Measurements from ENCODE around the gene CDH26.

Gene CDH26

DNA sequence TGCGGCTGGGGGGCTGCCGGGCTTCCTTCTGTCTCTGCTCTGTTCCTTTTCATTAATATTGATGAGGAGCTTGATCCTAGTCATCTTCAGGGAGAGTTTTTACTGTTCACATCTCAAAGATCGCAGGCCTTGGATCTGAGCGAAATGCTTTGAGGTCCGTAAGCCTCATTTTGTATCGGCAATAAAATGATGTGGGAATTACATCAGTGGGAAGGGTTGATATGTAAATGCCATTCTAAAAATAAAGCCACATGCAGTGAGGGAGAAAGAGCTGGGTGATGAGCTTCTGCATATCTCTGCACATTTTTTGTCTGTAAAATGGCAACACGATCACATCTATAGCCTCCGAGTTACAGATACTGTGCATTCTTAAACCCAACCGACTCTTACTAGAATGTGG lies 24.9 kb downstream of the CDH26 start:
- H3K9ac ChIP-seq (ENCODE audit: low read length) = no peak overlapping the region
- no peak overlapping the region for H2AFZ ChIP-seq (ENCODE audit: low read depth, low read length)
- no peaks in the 10 kb centered on the region for H3K4me1 ChIP-seq (ENCODE audit: low read length)
- no peaks in the 10 kb centered on the region for H3K9me3 ChIP-seq (ENCODE audit: insufficient read depth, low read length)
- no peaks in the 10 kb centered on the region for H4K20me1 ChIP-seq (ENCODE audit: insufficient read depth, low read length)
- no peak overlapping the region for H3K4me2 ChIP-seq (ENCODE audit: low read length)
- no peak overlapping the region for H3K27ac ChIP-seq (ENCODE audit: low read length)
- no peaks in the 10 kb centered on the region for H3K27me3 ChIP-seq (ENCODE audit: low read depth, low read length)
- no peaks in the 10 kb centered on the region for H3K36me3 ChIP-seq (replicated peaks; ENCODE audit: low read depth, low read length)
- no peaks in the 10 kb centered on the region for H3K79me2 ChIP-seq (ENCODE audit: low read length)
- no peak overlapping the region for H3K4me3 ChIP-seq (ENCODE audit: low read length)
- TF ChIP-seq EZH2phosphoT487 (IDR thresholded peaks at IDR 0.05; ENCODE audit: low read depth) = no peak
- TF ChIP-seq, protein P1, sequence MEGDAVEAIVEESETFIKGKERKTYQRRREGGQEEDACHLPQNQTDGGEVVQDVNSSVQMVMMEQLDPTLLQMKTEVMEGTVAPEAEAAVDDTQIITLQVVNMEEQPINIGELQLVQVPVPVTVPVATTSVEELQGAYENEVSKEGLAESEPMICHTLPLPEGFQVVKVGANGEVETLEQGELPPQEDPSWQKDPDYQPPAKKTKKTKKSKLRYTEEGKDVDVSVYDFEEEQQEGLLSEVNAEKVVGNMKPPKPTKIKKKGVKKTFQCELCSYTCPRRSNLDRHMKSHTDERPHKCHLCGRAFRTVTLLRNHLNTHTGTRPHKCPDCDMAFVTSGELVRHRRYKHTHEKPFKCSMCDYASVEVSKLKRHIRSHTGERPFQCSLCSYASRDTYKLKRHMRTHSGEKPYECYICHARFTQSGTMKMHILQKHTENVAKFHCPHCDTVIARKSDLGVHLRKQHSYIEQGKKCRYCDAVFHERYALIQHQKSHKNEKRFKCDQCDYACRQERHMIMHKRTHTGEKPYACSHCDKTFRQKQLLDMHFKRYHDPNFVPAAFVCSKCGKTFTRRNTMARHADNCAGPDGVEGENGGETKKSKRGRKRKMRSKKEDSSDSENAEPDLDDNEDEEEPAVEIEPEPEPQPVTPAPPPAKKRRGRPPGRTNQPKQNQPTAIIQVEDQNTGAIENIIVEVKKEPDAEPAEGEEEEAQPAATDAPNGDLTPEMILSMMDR (IDR thresholded peaks at IDR 0.05; ENCODE audit: low read depth, low read length) = no peak

DNA sequence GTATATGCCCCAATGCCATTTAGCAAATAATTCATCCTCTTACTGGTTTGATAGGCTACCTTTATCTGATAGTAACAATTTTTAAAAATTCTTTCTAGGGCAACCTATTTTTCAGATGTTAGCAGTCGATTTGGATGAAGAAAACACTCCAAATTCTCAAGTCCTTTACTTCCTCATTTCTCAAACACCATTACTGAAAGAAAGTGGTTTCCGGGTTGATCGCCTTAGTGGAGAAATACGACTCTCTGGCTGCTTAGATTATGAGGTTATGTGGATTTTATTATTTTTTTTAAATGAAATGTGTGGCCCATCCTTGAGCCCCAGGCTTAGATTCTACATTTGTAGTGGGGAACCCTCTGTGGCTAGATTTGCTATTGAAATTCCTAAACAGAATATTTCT lies 26.3 kb downstream of the CDH26 start:
- Histone ChIP-seq H3K4me3 (ENCODE audit: low read length) (no peak overlapping the region), H2AFZ (ENCODE audit: low read depth, low read length) (no peak overlapping the region), H3K4me2 (ENCODE audit: low read length) (no peak overlapping the region), H3K27ac (ENCODE audit: low read length) (no peak overlapping the region), H3K9ac (ENCODE audit: low read length) (no peak overlapping the region), H3K36me3 (replicated peaks; ENCODE audit: low read depth, low read length) (no peaks in the 10 kb centered on the region), H3K27me3 (ENCODE audit: low read depth, low read length) (no peaks in the 10 kb centered on the region), H3K9me3 (ENCODE audit: insufficient read depth, low read length) (no peaks in the 10 kb centered on the region), H3K79me2 (ENCODE audit: low read length) (no peaks in the 10 kb centered on the region), H4K20me1 (ENCODE audit: insufficient read depth, low read length) (no peaks in the 10 kb centered on the region), H3K4me1 (ENCODE audit: low read length) (no peaks in the 10 kb centered on the region)
- TF ChIP-seq, protein P1 (IDR thresholded peaks at IDR 0.05; ENCODE audit: low read depth, low read length) = no peak
- TF ChIP-seq EZH2phosphoT487 (IDR thresholded peaks at IDR 0.05; ENCODE audit: low read depth) = no peak

DNA sequence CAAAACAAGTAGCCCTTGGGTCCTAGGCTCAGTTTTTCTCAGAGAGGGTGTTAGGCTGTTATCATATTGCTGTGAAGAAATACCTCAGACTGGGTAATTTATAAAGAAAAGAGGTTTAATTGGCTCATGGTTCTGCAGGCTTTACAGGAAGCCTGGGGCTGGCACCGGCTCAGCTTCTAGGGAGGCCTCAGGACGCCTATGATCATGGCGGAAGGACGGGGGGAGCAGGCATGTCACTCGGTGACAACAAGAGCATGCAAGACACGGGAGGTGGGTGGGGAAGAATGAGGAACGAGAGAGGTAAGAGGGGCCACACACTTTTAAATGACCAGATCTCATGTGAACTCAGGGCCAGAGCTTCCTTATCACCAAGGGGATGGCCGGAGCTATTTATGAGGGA lies 26.9 kb downstream of the CDH26 start:
- no peak overlapping the region for H3K4me2 ChIP-seq (ENCODE audit: low read length)
- no peak for TF ChIP-seq EZH2phosphoT487 (IDR thresholded peaks at IDR 0.05; ENCODE audit: low read depth)
- TF ChIP-seq, protein P1 (IDR thresholded peaks at IDR 0.05; ENCODE audit: low read depth, low read length) = no peak
- H3K79me2 ChIP-seq (ENCODE audit: low read length) = no peaks in the 10 kb centered on the region

DNA sequence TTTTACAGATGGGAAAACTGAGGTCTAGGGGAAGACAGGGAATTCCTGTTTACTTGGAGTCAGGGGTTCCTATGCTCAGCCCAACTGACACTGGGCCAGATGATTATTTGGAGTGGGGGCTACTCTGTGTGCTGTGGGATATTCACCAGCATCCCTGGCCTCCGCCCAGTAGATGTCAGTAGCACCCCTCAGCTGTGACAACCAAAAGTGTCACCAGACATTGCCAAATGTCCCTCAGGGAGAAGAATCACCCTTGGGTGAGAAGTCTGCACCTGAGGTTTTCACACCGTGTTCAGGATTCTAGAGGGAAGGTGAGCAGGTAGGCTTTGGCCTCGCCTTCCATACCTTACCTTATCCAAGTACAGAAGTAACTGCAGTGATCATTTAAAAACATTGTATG lies 27.6 kb downstream of the CDH26 start:
- Histone ChIP-seq H3K27ac (ENCODE audit: low read length) (no peak overlapping the region), H3K79me2 (ENCODE audit: low read length) (no peaks in the 10 kb centered on the region), H3K4me1 (ENCODE audit: low read length) (no peaks in the 10 kb centered on the region), H3K9ac (ENCODE audit: low read length) (no peak overlapping the region), H3K4me3 (ENCODE audit: low read length) (no peak overlapping the region), H3K9me3 (ENCODE audit: insufficient read depth, low read length) (0 out of 2 replicates have a peak, but pooled peaks cover 3% of the 10 kb centered on the region), H3K4me2 (ENCODE audit: low read length) (0 out of 2 replicates have a peak overlapping the region, but pooled peaks have one; percentile 21), H4K20me1 (ENCODE audit: insufficient read depth, low read length) (no peaks in the 10 kb centered on the region), H2AFZ (ENCODE audit: low read depth, low read length) (peak overlapping the region; percentile 42), H3K36me3 (replicated peaks; ENCODE audit: low read depth, low read length) (no peaks in the 10 kb centered on the region), H3K27me3 (ENCODE audit: low read depth, low read length) (no peaks in the 10 kb centered on the region)
- TF ChIP-seq, protein P1 (IDR thresholded peaks at IDR 0.05; ENCODE audit: low read depth, low read length) = peak; percentile 51
- no peak for TF ChIP-seq EZH2phosphoT487 (IDR thresholded peaks at IDR 0.05; ENCODE audit: low read depth)

More for the DNA sequence above, 26.9 kb downstream of the CDH26 start:
- H4K20me1 ChIP-seq (ENCODE audit: insufficient read depth, low read length) = no peaks in the 10 kb centered on the region
- H3K27me3 ChIP-seq (ENCODE audit: low read depth, low read length) = no peaks in the 10 kb centered on the region
- 0 out of 2 replicates have a peak, but pooled peaks cover under 1% of the 10 kb centered on the region for H3K9me3 ChIP-seq (ENCODE audit: insufficient read depth, low read length)
- H3K9ac ChIP-seq (ENCODE audit: low read length) = no peak overlapping the region
- no peaks in the 10 kb centered on the region for H3K36me3 ChIP-seq (replicated peaks; ENCODE audit: low read depth, low read length)
- H3K27ac ChIP-seq (ENCODE audit: low read length) = no peak overlapping the region
- H2AFZ ChIP-seq (ENCODE audit: low read depth, low read length) = no peak overlapping the region
- no peak overlapping the region for H3K4me3 ChIP-seq (ENCODE audit: low read length)
- H3K4me1 ChIP-seq (ENCODE audit: low read length) = no peaks in the 10 kb centered on the region
